H1 (cell line): Measurements from ENCODE around the gene HLX. TPM values are rescaled to one million over a fixed set of nuclear protein-coding genes. Genes with fewer than 3 reads are reported as not detected.

Source experiments
- CTCF ChIA-PET: fragments of 300-600 bp; sonication (Branson Sonifier 250); formaldehyde crosslinking; loops from one replicate; lab custom pipeline; 2021; ENCODE audit not compliant: partially characterized antibody; lab: Charles Lee
- POLR2A ChIA-PET: fragments of 300-600 bp; sonication (Branson Sonifier 250); formaldehyde crosslinking; loops from one replicate; lab custom pipeline; 2021; ENCODE audit warnings: inconsistent platforms; ENCODE audit not compliant: partially characterized antibody; lab: Charles Lee
- DNase-seq, 2 experiments: peaks; one replicate each; pipeline versions ENCODE4 v3.0.0 to v3.0.0-alpha.2; 2010 to 2022; ENCODE audit warnings: low spot score in 2 of 2, low read depth in 1 of 2, mixed read lengths in 1 of 2
- FAIRE-seq: peaks from 2 replicates; lab custom pipeline; 2011; peaks lifted over from hg19 to GRCh38; lab: Jason Lieb, UNC
- H2AFZ ChIP-seq: 2 replicates; pipeline ENCODE4 v1.8.1; 2012; ENCODE audit warnings: low read length, inconsistent platforms
- H2AK5ac ChIP-seq: 2 replicates; pipeline ENCODE4 v1.6.1; 2013; ENCODE audit warnings: low read depth, low read length
- H2BK120ac ChIP-seq: replicated peaks from 2 replicates; pipeline ENCODE3; 2013; ENCODE audit warnings: low read depth, low read length, inconsistent platforms
- H2BK12ac ChIP-seq: 2 replicates; pipeline ENCODE4 v1.6.1; 2013; ENCODE audit warnings: low read depth, low read length
- H2BK15ac ChIP-seq: 2 replicates; pipeline ENCODE4 v1.6.1; 2013; ENCODE audit warnings: low read length
- H2BK20ac ChIP-seq: 2 replicates; pipeline ENCODE4 v1.6.1; 2013; ENCODE audit warnings: low read length
- H2BK5ac ChIP-seq: 2 replicates; pipeline ENCODE4 v1.6.1; 2013; ENCODE audit warnings: low read depth, low read length
- H3K14ac ChIP-seq: 2 replicates; pipeline ENCODE4 v1.6.1; 2013; ENCODE audit warnings: inconsistent platforms; ENCODE audit not compliant: insufficient read length
- H3K18ac ChIP-seq: 2 replicates; pipeline ENCODE4 v1.6.1; 2013; ENCODE audit warnings: low read length; ENCODE audit errors: extremely low read depth
- H3K23ac ChIP-seq: 2 replicates; pipeline ENCODE4 v1.6.1; 2013; ENCODE audit warnings: inconsistent platforms; ENCODE audit not compliant: insufficient read length
- H3K23me2 ChIP-seq: 2 replicates; pipeline ENCODE4 v1.6.1; 2013; ENCODE audit warnings: low read depth, low read length
- H3K27ac ChIP-seq: 2 replicates; pipeline ENCODE4 v1.6.1; 2011; ENCODE audit warnings: low read depth, low read length, inconsistent platforms
- H3K27me3 ChIP-seq, 4 experiments: replicated peaks in 1 of 4; 1 replicate in 1 of 4; 2 replicates in 3 of 4; pipeline versions ENCODE4 v1.6.1 to v1.8.1; 2011 to 2013; ENCODE audit warnings: low read length in 3 of 4, mild to moderate bottlenecking in 3 of 4, inconsistent platforms in 2 of 4, mixed read lengths in 2 of 4, moderate library complexity in 1 of 4; ENCODE audit not compliant: control insufficient read depth in 3 of 4, insufficient read depth in 3 of 4; ENCODE audit errors: extremely low read depth in 1 of 4
- H3K36me3 ChIP-seq, 4 experiments: 2 replicates each; pipeline versions ENCODE4 v1.6.1 to v1.8.1; 2011 to 2013; ENCODE audit warnings: mild to moderate bottlenecking in 4 of 4, low read length in 3 of 4, moderate library complexity in 2 of 4, control low read depth in 1 of 4, inconsistent platforms in 1 of 4; ENCODE audit not compliant: insufficient read depth in 4 of 4, control insufficient read depth in 2 of 4
- H3K4ac ChIP-seq: replicated peaks from 2 replicates; pipeline ENCODE3; 2013; ENCODE audit warnings: low read length, low read depth, mixed read lengths, inconsistent platforms; ENCODE audit not compliant: insufficient read length
- H3K4me1 ChIP-seq, 4 experiments: replicated peaks in 1 of 4; 1 replicate in 1 of 4; 2 replicates in 3 of 4; pipeline versions ENCODE4 v1.6.1 to v1.8.1; 2011 to 2013; ENCODE audit warnings: low read length in 3 of 4, inconsistent platforms in 2 of 4, mixed read lengths in 1 of 4; ENCODE audit not compliant: insufficient read depth in 4 of 4, control insufficient read depth in 3 of 4
- H3K4me2 ChIP-seq, 2 experiments: 2 replicates each; pipeline versions ENCODE4 v1.6.1 to v1.8.1; 2011 to 2013; ENCODE audit warnings: low read depth in 2 of 2, low read length in 2 of 2, control low read depth in 1 of 2, inconsistent platforms in 1 of 2, mild to moderate bottlenecking in 1 of 2; ENCODE audit not compliant: insufficient read depth in 1 of 2
- H3K4me3 ChIP-seq, 4 experiments: fragments of 200-600, 300-600 bp in 1 of 4; sonication (generic), shearing (Covaris generic), sonication (Bioruptor Twin) in 1 of 4; 2 replicates each; pipeline versions ENCODE4 v1.5.1 to v1.8.1; 2011 to 2016; ENCODE audit warnings: low read length in 4 of 4, low read depth in 3 of 4, control low read depth in 2 of 4, inconsistent platforms in 2 of 4, mild to moderate bottlenecking in 2 of 4, mixed read lengths in 1 of 4, moderate library complexity in 1 of 4; ENCODE audit not compliant: insufficient read depth in 2 of 4; ENCODE audit errors: extremely low read depth in 1 of 4
- H3K56ac ChIP-seq: replicated peaks from 2 replicates; pipeline ENCODE3; 2013; ENCODE audit warnings: low read depth, mild to moderate bottlenecking, mixed read lengths, low read length, inconsistent platforms; ENCODE audit not compliant: insufficient read length
- H3K79me1 ChIP-seq: 2 replicates; pipeline ENCODE4 v1.6.1; 2013; ENCODE audit warnings: low read depth, low read length, control low read depth
- H3K79me2 ChIP-seq, 2 experiments: 2 replicates each; pipeline versions ENCODE4 v1.6.1 to v1.8.1; 2012 to 2013; ENCODE audit warnings: low read length in 2 of 2, mild to moderate bottlenecking in 2 of 2, inconsistent platforms in 1 of 2; ENCODE audit not compliant: insufficient read depth in 2 of 2, control insufficient read depth in 1 of 2
- H3K9ac ChIP-seq, 4 experiments: replicated peaks in 1 of 4; 1 replicate in 1 of 4; 2 replicates in 3 of 4; pipeline versions ENCODE4 v1.6.1 to v1.8.1; 2011 to 2013; ENCODE audit warnings: low read depth in 3 of 4, low read length in 3 of 4, control low read depth in 2 of 4, mild to moderate bottlenecking in 2 of 4, moderate library complexity in 2 of 4, inconsistent platforms in 1 of 4; ENCODE audit errors: extremely low read depth in 1 of 4
- H3K9me3 ChIP-seq, 2 experiments: 2 replicates each; pipeline versions ENCODE4 v1.6.1 to v1.8.1; 2012 to 2013; ENCODE audit warnings: mild to moderate bottlenecking in 2 of 2, moderate library complexity in 2 of 2, control low read depth in 1 of 2, inconsistent platforms in 1 of 2, low read depth in 1 of 2, low read length in 1 of 2, mixed read lengths in 1 of 2; ENCODE audit not compliant: insufficient read depth in 2 of 2
- H4K20me1 ChIP-seq, 2 experiments: replicated peaks in 1 of 2; 2 replicates each; pipeline versions ENCODE3 to v1.8.1; 2011 to 2013; ENCODE audit warnings: inconsistent platforms in 2 of 2, low read length in 2 of 2, mild to moderate bottlenecking in 1 of 2; ENCODE audit not compliant: insufficient read depth in 2 of 2, control insufficient read depth in 1 of 2
- H4K5ac ChIP-seq: 2 replicates; pipeline ENCODE4 v1.6.1; 2013; ENCODE audit warnings: low read length, low read depth, mixed read lengths, inconsistent platforms; ENCODE audit not compliant: insufficient read length
- H4K8ac ChIP-seq: 2 replicates; pipeline ENCODE4 v1.8.0; 2013; ENCODE audit warnings: mild to moderate bottlenecking, moderate library complexity, low read length, inconsistent platforms; ENCODE audit not compliant: insufficient read depth; ENCODE audit errors: extremely low read depth
- H4K91ac ChIP-seq: replicated peaks from 2 replicates; pipeline ENCODE3; 2013; ENCODE audit warnings: low read length, mixed read lengths, inconsistent platforms; ENCODE audit not compliant: insufficient read length
- HDAC2 ChIP-seq, 2 experiments: fragments of 300-600 bp in 1 of 2; sonication (generic) in 1 of 2; IDR thresholded peaks; 2 replicates each; pipeline ENCODE4 v1.6.1; 2011 to 2012; ENCODE audit warnings: low read depth in 2 of 2, low read length in 2 of 2, mild to moderate bottlenecking in 2 of 2, moderate library complexity in 2 of 2, borderline replicate concordance in 1 of 2, inconsistent platforms in 1 of 2
- JUN ChIP-seq: IDR thresholded peaks from 2 replicates; pipeline ENCODE4 v1.6.1; 2011; ENCODE audit warnings: low read depth, mild to moderate bottlenecking, improper control_type of control experiment, low read length
- JUND ChIP-seq: IDR thresholded peaks from 2 replicates; pipeline ENCODE4 v1.6.1; 2011; ENCODE audit warnings: mild to moderate bottlenecking, improper control_type of control experiment, low read length
- NRF1 ChIP-seq: IDR thresholded peaks from 2 replicates; pipeline ENCODE4 v1.6.1; 2011; ENCODE audit warnings: mild to moderate bottlenecking, low read depth, low read length, improper control_type of control experiment
- RAD21 ChIP-seq, 2 experiments: IDR thresholded peaks in 1 of 2; conservative IDR thresholded peaks in 1 of 2; 2 replicates each; pipeline ENCODE4 v1.6.1; 2011; ENCODE audit warnings: low read depth in 2 of 2, low read length in 2 of 2, improper control_type of control experiment in 1 of 2, inconsistent platforms in 1 of 2, mild to moderate bottlenecking in 1 of 2, moderate library complexity in 1 of 2
- TAF7 ChIP-seq: optimal IDR thresholded peaks from 2 replicates; pipeline ENCODE3; 2011; ENCODE audit warnings: low read depth, mild to moderate bottlenecking, inconsistent platforms, low read length, moderate library complexity, borderline replicate concordance
- YY1 ChIP-seq: IDR thresholded peaks from 2 replicates; pipeline ENCODE4 v1.6.1; 2011; ENCODE audit warnings: low read depth, mild to moderate bottlenecking, low read length
- WGBS, 2 experiments: shearing (Covaris generic) in 1 of 2; methylation state at CpG; one replicate each; pipeline versions ENCODE4 v1.1.6 to v1.1.7; 2013 to 2015; ENCODE audit warnings: low lambda C conversion rate in 2 of 2, mixed read lengths in 2 of 2, inconsistent platforms in 1 of 2, low coverage in 1 of 2, missing lambda C conversion rate in 1 of 2; ENCODE audit not compliant: insufficient replicate concordance in 2 of 2, insufficient coverage in 1 of 2, insufficient read length in 1 of 2; ENCODE audit errors: extremely low coverage in 1 of 2, missing lambda C conversion rate in 1 of 2; 5-methylcytosine and 5-hydroxymethylcytosine counted together
- polyA plus RNA-seq, 7 experiments: library from polyadenylated mRNA; depleted of rRNA in 3 of 7; stranded (reverse) in 5 of 7; unstranded in 2 of 7; fragments of >200 nt in 5 of 7; fragments of 200-250 nt in 2 of 7; gene quantifications; 1 replicate in 5 of 7; 2 replicates in 1 of 7; 4 replicates in 1 of 7; pipeline versions ENCODE4 v1.2.1 to v1.2.3, GENCODE V29; 2011 to 2013; ENCODE audit warnings: missing spikeins in 2 of 7, mixed read lengths in 2 of 7
- total RNA-seq: library from RNA; stranded (reverse); fragmentation: NEBNext Ultra II Directional; extraction: Animal tissue kit (Norgen Biotek cat#: 25700); gene quantifications from 2 replicates; pipeline ENCODE4 v1.2.1, GENCODE V29; 2021

Gene HLX
- total and polyA plus RNA-seq, 2 of the 8 experiments (the other 6 are each of a cell fraction or from before 2014, with no cell fraction given) = 0.11 to 0.30 TPM

GRCh38 chr1:220914283-220915116 lies 35.3 kb downstream of the HLX start:
- TF ChIP-seq NRF1 (no peak), JUND (no peak), JUN (no peak), TAF7 (peak; percentile 26), HDAC2 (IDR thresholded peaks at IDR 0.05; ENCODE audit: borderline replicate concordance in 1 of 2, low read depth in 2 of 2, low read length in 2 of 2) (no peak), RAD21 (IDR thresholded peaks at IDR 0.05 in 1 of 2, conservative IDR thresholded peaks at IDR 0.05 in 1 of 2; ENCODE audit: low read depth in 2 of 2, low read length in 2 of 2) (no peak), YY1 (no peak)
- Histone ChIP-seq H4K5ac (no peak overlapping the region), H2BK20ac (no peak overlapping the region), H3K23ac (no peak overlapping the region), H3K56ac (no peak overlapping the region), H3K14ac (no peak overlapping the region), H3K4me1 (no peaks in the 10 kb centered on the region), H3K9me3 (no peaks in the 10 kb centered on the region), H3K4ac (no peak overlapping the region), H4K20me1 (no peaks in the 10 kb centered on the region), H3K23me2 (no peaks in the 10 kb centered on the region), H3K27me3 (no peaks in the 10 kb centered on the region), H3K4me3 (no peak overlapping the region), H2AFZ (no peak overlapping the region), H3K18ac (no peak overlapping the region), H2AK5ac (no peak overlapping the region), H4K91ac (no peak overlapping the region), H3K9ac (no peak overlapping the region), H2BK15ac (no peak overlapping the region), H3K4me2 (no peak overlapping the region), H3K36me3 (no peaks in the 10 kb centered on the region), H4K8ac (no peak overlapping the region), H2BK12ac (no peak overlapping the region), H2BK120ac (no peak overlapping the region), H3K79me1 (no peaks in the 10 kb centered on the region), H3K27ac (no peak overlapping the region), H2BK5ac (no peak overlapping the region), H3K79me2 (no peaks in the 10 kb centered on the region)
- CTCF ChIA-PET = interaction anchor here (0.9 to 1.7 kb wide), 5 partner anchors 22 to 358 kb away, joined by 3 to 5 read pairs (median 3); no protein-coding TSS in a partner anchor
- POLR2A ChIA-PET = interaction anchor here (1.2 kb wide), 1 partner anchor 10 kb away, joined by 3 read pairs; no protein-coding TSS in a partner anchor
- FAIRE-seq = no peak
- no peak for DNase-seq
- 91% methylated on average over 6 of the region's 6 CpGs; no CpG with 5 or more reads in 1 of the 2 experiments for WGBS, 2 experiments
